GM11168 (cell line): ENCODE measurements around the gene PBLD.

Source experiments
- in situ Hi-C: fragments of 300-500 bp; cut with MboI; formaldehyde crosslinking; loops from one replicate; pipeline ENCODE4 v1.12.0; 2022; ENCODE audit warnings: low sequenced_read_pairs; ENCODE audit not compliant: unreplicated experiment

Gene PBLD

DNA sequence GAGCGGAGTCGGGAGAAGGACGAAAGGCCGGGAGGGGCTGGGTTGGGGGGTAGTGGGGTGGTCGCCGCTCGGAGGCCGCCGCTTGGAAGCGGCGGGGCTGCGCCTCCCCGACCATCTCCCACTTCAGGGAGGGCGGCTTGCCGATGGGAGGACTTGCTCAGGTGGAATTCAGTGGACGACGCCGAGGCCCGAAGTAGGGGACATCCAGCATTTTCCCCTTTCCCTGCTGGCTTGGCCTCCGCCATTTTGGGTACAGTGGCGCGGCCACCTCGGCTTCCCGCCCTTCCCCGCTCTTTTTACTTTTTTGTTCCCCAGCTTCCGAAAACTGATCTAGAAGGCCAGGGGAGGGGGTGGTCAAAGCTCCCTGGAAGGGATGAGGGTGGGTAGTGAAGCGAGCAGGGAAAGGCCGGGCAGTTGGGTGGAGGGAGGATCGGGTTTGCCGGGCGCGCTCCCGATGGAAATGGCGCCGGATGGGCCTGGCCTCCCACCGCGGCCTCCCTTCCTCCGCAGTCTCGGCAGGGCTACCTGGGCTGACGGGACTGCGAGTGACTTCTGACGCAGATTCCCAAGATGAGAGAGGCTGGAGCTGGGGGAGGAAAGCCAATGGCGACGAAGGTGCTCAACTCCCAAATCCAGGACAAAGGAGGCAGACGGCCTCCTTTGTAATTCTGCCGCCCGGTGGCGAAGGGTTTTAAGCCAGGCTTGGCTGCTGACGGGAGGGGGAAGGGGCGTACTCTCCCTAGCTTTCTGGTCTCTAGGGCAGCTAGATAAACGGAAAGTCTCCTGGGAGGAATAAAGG is at the start of gene PBLD:
Gene PBLD, minus strand, starts transcription at position 670 of the 799 bp plus-strand sequence. CDS start 26,084 bp downstream, outside the sequence.
- in situ Hi-C loops: no loop called here

DNA sequence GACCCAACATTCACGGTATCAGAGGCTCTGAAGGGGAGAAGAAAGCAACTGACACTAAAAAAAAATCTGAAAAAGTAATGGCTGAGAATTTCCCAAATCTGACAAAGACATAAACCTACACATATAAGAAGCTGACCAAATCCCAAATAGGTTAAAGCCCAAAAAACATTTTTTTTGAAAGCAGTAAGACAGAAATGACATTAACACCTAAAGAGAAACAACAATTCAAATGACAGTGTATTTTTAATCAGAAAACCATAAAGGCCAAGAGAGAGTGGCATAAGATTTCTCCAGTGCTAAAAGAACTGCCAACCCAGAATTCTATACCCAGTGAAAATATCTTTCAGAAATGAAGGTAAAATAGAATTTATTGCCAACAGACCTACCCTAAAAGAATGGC is 38.9 kb upstream of the PBLD start:
- in situ Hi-C loops: no loop called here

- in situ Hi-C loops: no loop called here
Observed at GRCh38 chr10:68367121-68367520, 34.4 kb upstream of the PBLD start.

DNA sequence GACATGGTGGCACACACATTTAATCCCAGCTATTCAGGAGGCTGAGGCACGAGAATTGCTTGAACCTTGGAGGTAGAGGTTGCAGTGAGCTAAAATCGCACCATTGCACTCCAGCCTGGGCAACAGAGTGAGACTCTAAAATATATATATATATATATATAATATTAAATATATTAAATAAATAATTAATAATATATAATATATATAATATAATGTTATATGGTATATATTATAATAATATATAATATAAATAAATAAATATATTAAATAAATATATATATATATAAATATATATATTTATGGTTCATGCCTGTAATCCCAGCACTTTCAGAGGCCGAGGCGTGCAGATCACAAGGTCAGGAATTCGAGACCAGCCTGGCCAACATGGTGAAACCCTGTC is 33.9 kb upstream of the PBLD start:
- in situ Hi-C loops: no loop called here

GRCh38 chr10:68365611-68366010 is 32.9 kb upstream of the PBLD start:
- in situ Hi-C loops: no loop called here

DNA sequence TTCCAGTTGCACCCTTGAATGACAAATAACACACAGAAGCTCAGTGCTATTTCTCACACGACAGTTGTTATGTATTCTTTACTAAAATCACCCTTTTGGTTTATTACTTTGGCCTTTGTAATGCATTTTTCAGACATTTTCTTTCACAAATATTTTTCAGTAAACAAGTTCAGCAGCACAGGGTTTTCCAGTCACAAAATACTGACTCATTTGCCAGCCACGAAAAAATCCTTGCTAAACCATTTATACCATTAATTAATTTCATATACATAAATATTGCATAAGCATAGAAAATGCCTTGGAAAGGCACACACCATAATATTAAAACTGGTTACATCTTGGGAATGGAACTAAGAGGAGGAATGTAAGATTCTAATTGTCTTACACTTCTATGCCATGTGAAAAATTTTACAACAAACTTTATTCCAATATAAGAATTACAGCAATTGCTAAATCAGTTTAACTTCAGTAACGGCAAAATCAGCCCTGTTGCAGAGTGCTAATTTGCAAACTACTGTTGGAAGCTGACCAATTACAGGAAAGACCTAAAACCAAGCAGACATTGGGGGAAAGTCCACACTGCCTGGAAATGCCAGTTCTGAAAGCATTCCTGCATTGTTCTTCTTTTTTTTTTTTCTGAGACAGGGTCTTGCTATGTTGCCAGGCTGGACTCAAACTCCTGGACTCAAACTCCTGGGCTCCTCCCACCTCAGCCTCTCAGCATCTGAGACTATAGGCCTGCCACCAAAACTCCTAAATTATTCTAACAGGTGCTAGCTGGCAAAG is 31.6 kb upstream of the PBLD start:
- in situ Hi-C loops: no loop called here

GRCh38 chr10:68362590-68362989 is 29.9 kb upstream of the PBLD start:
- in situ Hi-C loops: no loop called here

- in situ Hi-C loops: no loop called here
Observed at GRCh38 chr10:68359189-68359588, 26.5 kb upstream of the PBLD start.

DNA sequence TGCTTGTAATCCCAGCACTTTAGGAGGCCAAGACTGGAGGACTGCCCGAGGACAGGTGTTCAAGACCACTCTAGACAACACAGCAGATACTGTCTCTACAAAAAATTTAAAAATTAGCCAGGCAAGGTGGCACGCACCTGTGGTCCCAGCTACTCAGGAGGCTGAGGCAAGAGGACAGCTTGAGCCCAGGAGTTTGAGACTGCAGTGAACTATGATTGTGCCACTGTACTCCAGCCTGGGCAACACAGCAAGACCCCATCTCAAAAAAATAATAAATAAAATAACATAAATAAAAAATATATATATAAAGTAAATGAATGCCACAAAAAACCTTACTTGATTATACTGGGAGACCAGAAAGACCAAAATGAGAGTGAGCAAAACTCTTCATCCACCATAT is 20.8 kb upstream of the PBLD start:
- in situ Hi-C loops: no loop called here

DNA sequence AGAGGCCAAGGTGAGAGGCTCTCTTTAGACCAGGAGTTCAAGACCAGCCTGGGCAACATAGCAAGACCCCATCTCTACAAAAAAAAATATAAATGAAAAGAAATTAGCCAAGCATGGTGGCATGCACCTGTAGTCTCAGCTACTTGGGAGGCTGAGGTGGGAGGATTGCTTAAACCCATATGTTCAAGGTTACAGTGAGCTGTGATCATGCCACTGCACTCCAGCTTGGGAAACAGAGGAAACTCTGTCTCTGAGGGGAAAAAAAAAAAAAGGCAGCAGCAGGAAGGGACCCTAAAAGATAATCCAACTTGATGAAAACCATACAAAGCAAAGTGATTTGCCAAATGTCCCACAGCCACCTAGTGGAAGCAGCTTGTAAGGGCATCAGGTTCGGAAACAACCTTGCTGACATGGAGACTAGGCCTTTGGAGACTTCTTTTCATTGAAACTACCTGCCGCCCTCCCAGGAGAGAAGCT is 15.6 kb upstream of the PBLD start:
- in situ Hi-C loops: no loop called here

- in situ Hi-C loops: no loop called here
Observed at GRCh38 chr10:68346774-68347173, 14.0 kb upstream of the PBLD start.

DNA sequence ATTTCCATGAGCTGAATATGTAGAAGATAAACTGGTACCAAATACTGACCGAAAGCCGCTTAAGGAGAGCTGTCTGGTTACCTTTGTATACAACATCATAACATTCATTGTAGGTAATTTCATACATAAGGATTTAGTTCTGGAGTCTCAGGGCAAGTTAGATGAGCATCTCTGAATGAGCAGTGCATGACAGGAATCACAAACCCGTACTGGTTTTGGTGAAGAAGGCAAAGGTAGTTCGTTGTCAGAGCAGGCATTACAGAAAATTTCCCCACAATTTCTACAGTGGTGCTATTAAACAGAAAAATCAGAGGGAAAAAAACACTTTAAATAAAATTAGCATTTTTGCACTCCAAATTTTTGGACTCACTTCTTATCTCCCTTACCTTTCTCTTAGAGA is 12.9 kb upstream of the PBLD start:
- in situ Hi-C loops: no loop called here

GRCh38 chr10:68342909-68343516 is 10.3 kb upstream of the PBLD start:
- in situ Hi-C loops: no loop called here

GRCh38 chr10:68340358-68341080 is 7.8 kb upstream of the PBLD start:
- in situ Hi-C loops: no loop called here

DNA sequence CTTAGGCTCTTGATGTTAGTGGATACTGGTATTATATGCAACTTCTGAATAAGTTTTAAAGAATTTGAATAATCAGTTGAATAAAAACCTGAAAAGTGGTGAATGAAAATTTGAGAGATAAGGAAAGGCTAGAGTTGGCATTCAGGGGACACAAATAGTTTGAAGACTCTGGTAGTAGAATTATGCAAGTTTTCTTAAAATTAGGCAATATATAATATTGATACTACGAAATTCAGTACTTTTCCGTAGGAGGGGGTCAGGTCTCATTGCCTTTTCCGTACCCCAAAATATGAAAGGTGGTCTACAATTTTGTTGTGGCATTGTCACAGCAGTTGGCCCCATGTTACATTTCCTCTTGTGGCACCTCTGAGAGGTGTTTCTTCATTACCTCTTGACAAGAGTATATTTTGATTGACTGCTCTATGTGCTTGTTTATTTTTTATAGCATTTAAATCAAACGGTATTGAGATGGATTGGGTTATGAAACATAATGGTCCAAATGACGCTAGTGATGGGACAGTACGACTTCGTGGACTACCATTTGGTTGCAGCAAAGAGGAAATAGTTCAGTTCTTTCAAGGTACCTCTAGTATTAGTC is 4.1 kb upstream of the PBLD start:
- in situ Hi-C loops: no loop called here

GRCh38 chr10:68334672-68335467 is 2.1 kb upstream of the PBLD start:
- in situ Hi-C loops: no loop called here

GRCh38 chr10:68333440-68334431 is 1.0 kb upstream of the PBLD start:
- in situ Hi-C loops: no loop called here

- in situ Hi-C loops: no loop called here
Observed at GRCh38 chr10:68333058-68333395, 299 bp upstream of the PBLD start.
